ENCODE results near the gene SF3B2.

DNA sequence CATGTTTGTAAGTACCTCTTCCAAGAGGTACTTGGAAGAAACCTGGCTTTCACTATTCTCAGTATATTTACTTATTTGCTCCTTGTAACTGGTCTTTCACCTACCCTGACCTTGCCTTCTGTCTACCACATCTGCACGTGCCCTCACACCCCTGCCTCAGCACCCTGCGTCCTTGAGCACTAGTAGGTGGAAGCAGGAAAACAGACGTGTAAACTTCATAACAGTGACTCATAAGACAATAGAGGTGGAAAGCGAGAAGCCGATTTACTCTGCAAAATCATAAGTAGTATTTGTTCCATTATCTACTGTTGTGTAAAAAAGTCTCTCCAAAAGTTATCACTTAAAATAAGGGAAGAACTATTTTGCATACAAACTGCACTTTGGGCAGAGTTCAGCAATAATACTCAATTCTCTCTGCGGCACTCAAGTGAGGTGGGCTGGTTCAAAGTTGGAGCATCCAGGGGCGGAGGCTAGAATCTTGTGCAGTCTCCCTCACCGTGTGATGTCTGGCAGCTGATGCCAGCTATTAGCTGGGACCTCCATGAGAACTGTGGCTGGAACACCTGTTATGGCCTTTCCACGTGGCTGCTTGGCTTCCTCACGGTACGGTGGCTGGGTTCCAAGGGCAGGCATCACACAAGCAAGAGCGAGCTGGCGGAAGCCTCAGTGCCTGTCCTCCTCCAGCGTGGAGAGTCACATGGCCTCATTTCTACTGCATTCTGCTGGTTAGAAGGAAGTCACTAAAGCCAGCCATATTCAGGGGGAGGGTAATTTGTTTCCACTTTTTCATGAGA, 48.3 kb downstream of the SF3B2 start:
- TF ChIP-seq POLR2A (IDR thresholded peaks at IDR 0.05): no peak
- TF ChIP-seq, protein P1, sequence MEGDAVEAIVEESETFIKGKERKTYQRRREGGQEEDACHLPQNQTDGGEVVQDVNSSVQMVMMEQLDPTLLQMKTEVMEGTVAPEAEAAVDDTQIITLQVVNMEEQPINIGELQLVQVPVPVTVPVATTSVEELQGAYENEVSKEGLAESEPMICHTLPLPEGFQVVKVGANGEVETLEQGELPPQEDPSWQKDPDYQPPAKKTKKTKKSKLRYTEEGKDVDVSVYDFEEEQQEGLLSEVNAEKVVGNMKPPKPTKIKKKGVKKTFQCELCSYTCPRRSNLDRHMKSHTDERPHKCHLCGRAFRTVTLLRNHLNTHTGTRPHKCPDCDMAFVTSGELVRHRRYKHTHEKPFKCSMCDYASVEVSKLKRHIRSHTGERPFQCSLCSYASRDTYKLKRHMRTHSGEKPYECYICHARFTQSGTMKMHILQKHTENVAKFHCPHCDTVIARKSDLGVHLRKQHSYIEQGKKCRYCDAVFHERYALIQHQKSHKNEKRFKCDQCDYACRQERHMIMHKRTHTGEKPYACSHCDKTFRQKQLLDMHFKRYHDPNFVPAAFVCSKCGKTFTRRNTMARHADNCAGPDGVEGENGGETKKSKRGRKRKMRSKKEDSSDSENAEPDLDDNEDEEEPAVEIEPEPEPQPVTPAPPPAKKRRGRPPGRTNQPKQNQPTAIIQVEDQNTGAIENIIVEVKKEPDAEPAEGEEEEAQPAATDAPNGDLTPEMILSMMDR (IDR thresholded peaks at IDR 0.05): no peak

All from ovary (tissue), 3 donors.